Measurements from ENCODE around the gene ERC2.

GRCh38 chr3:55512571-55513343 lies 955.5 kb downstream of the ERC2 start:
- TF ChIP-seq, protein P1, sequence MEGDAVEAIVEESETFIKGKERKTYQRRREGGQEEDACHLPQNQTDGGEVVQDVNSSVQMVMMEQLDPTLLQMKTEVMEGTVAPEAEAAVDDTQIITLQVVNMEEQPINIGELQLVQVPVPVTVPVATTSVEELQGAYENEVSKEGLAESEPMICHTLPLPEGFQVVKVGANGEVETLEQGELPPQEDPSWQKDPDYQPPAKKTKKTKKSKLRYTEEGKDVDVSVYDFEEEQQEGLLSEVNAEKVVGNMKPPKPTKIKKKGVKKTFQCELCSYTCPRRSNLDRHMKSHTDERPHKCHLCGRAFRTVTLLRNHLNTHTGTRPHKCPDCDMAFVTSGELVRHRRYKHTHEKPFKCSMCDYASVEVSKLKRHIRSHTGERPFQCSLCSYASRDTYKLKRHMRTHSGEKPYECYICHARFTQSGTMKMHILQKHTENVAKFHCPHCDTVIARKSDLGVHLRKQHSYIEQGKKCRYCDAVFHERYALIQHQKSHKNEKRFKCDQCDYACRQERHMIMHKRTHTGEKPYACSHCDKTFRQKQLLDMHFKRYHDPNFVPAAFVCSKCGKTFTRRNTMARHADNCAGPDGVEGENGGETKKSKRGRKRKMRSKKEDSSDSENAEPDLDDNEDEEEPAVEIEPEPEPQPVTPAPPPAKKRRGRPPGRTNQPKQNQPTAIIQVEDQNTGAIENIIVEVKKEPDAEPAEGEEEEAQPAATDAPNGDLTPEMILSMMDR (IDR thresholded peaks at IDR 0.05): no peak
- no peak for TF ChIP-seq EP300 (IDR thresholded peaks at IDR 0.05)
- TF ChIP-seq POLR2A (IDR thresholded peaks at IDR 0.05): no peak

Data from ovary (tissue), 3 donors.